ENCODE measurements around the gene HOXB8. TPM values are rescaled to one million over a fixed set of nuclear protein-coding genes. Genes with fewer than 3 reads are reported as not detected.

HOXB8 gene
- total and polyA plus RNA-seq, 12 donors: 0.55 TPM; not detected in 11

GRCh38 chr17:48571024-48571818, 43.9 kb downstream of the HOXB8 start:
- TF ChIP-seq CTCF (IDR thresholded peaks at IDR 0.05): no peak
- no peak for ATAC-seq
- DNase-seq: no peak
- H3K27me3 ChIP-seq: peaks cover 30 to 100% (median 100%) of the 10 kb centered on the region in 7 donors
- H3K27ac ChIP-seq: no peak overlapping the region
- no peaks in the 10 kb centered on the region for H3K9me3 ChIP-seq
- intact Hi-C loops (cut with DNase I): no loop called here
- H3K36me3 ChIP-seq: no peaks in the 10 kb centered on the region
- 35 to 43% methylated on average over 26 of the region's 26 CpGs for WGBS, 2 donors
- no peak overlapping the region for H3K4me3 ChIP-seq
- peaks cover 0 to 21% (median 3%) of the 10 kb centered on the region in 9 donors for H3K4me1 ChIP-seq

GRCh38 chr17:48570325-48571023, 44.6 kb downstream of the HOXB8 start:
- Histone ChIP-seq H3K27ac (peak overlapping the region in 1 of 10 donors; percentile 79), H3K4me3 (no peak overlapping the region), H3K36me3 (no peaks in the 10 kb centered on the region), H3K4me1 (peaks cover 0 to 13% (median 0%) of the 10 kb centered on the region in 9 donors), H3K9me3 (no peaks in the 10 kb centered on the region), H3K27me3 (peaks cover 25 to 100% (median 100%) of the 10 kb centered on the region in 7 donors)
- ATAC-seq: no peak
- intact Hi-C loops (cut with DNase I): no loop called here
- WGBS, 2 donors: 20 to 25% methylated on average over 19 of the region's 19 CpGs
- no peak for TF ChIP-seq CTCF (IDR thresholded peaks at IDR 0.05)
- DNase-seq: no peak

GRCh38 chr17:48569674-48570324, 45.3 kb downstream of the HOXB8 start:
- WGBS, 2 donors: 22 to 26% methylated on average over 6 of the region's 6 CpGs
- H3K4me3 ChIP-seq: no peak overlapping the region
- H3K9me3 ChIP-seq: no peaks in the 10 kb centered on the region
- ATAC-seq (no peak), DNase-seq (no peak)
- no peak for TF ChIP-seq CTCF (IDR thresholded peaks at IDR 0.05)
- H3K4me1 ChIP-seq: peaks cover 0 to 12% (median 0%) of the 10 kb centered on the region in 9 donors
- H3K27ac ChIP-seq: peak overlapping the region in 2 of 10 donors; percentile 65 to 79
- no peaks in the 10 kb centered on the region for H3K36me3 ChIP-seq
- intact Hi-C loops (cut with DNase I): loop anchor here in 1 of 10 donors (2.0 kb wide), 1 partner anchor 21 kb away; no protein-coding TSS in a partner anchor
- H3K27me3 ChIP-seq: peaks cover 31 to 100% (median 100%) of the 10 kb centered on the region in 7 donors

- Histone ChIP-seq H3K27me3 (peaks cover 32 to 100% (median 100%) of the 10 kb centered on the region in 7 donors), H3K4me1 (peaks cover 0 to 16% (median 4%) of the 10 kb centered on the region in 9 donors), H3K27ac (peak overlapping the region in 2 of 10 donors; percentile 65 to 79), H3K4me3 (peak overlapping the region in 1 of 10 donors; percentile 18), H3K9me3 (no peaks in the 10 kb centered on the region), H3K36me3 (no peaks in the 10 kb centered on the region)
- no peak for TF ChIP-seq CTCF (IDR thresholded peaks at IDR 0.05)
- intact Hi-C loops (cut with DNase I): loop anchor here in 1 of 10 donors (2.0 kb wide), 1 partner anchor 20 kb away; no protein-coding TSS in a partner anchor
- 12 to 34% methylated on average over 3 of the region's 3 CpGs for WGBS, 2 donors
- no peak for DNase-seq
- no peak for ATAC-seq
These were observed 45.9 kb downstream of the HOXB8 start for GRCh38 chr17:48569240-48569582.
